Measurements from ENCODE around the gene RNASE13. TPM values are rescaled to one million over a fixed set of nuclear protein-coding genes. Genes with fewer than 3 reads are reported as not detected.

The RNASE13 gene
- total RNA-seq, 1 experiment from 2014 or later: not detected

GRCh38 chr14:21054123-21054767, 19.6 kb upstream of the RNASE13 start:
- CTCF ChIA-PET: interaction anchor here (1.4 kb wide), 1 partner anchor 39 kb away, joined by 4 read pairs; no protein-coding TSS in a partner anchor
- H3K36me3 Mint-ChIP-seq (ENCODE audit: insufficient read depth, unreplicated experiment): no peaks in the 10 kb centered on the region
- H3K9me3 Mint-ChIP-seq (ENCODE audit: low read depth, unreplicated experiment): no peaks in the 10 kb centered on the region
- no TSS peak for BruUV-seq (replicated peaks)
- TF ChIP-seq, protein P1, sequence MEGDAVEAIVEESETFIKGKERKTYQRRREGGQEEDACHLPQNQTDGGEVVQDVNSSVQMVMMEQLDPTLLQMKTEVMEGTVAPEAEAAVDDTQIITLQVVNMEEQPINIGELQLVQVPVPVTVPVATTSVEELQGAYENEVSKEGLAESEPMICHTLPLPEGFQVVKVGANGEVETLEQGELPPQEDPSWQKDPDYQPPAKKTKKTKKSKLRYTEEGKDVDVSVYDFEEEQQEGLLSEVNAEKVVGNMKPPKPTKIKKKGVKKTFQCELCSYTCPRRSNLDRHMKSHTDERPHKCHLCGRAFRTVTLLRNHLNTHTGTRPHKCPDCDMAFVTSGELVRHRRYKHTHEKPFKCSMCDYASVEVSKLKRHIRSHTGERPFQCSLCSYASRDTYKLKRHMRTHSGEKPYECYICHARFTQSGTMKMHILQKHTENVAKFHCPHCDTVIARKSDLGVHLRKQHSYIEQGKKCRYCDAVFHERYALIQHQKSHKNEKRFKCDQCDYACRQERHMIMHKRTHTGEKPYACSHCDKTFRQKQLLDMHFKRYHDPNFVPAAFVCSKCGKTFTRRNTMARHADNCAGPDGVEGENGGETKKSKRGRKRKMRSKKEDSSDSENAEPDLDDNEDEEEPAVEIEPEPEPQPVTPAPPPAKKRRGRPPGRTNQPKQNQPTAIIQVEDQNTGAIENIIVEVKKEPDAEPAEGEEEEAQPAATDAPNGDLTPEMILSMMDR (IDR thresholded peaks at IDR 0.05; ENCODE audit: unreplicated experiment): no peak
- H3K27ac Mint-ChIP-seq (ENCODE audit: unreplicated experiment): peak overlapping the region; percentile 23
- H3K27me3 Mint-ChIP-seq (ENCODE audit: unreplicated experiment): no peaks in the 10 kb centered on the region
- H3K4me1 Mint-ChIP-seq (ENCODE audit: low read depth, unreplicated experiment): peaks cover 21% of the 10 kb centered on the region
- peak; percentile 59 for DNase-seq
- intact Hi-C loops (cut with micrococcal nuclease; ENCODE audit: unreplicated experiment): no loop called here
- H3K4me3 Mint-ChIP-seq (ENCODE audit: low read depth, unreplicated experiment): no peak overlapping the region

DNA sequence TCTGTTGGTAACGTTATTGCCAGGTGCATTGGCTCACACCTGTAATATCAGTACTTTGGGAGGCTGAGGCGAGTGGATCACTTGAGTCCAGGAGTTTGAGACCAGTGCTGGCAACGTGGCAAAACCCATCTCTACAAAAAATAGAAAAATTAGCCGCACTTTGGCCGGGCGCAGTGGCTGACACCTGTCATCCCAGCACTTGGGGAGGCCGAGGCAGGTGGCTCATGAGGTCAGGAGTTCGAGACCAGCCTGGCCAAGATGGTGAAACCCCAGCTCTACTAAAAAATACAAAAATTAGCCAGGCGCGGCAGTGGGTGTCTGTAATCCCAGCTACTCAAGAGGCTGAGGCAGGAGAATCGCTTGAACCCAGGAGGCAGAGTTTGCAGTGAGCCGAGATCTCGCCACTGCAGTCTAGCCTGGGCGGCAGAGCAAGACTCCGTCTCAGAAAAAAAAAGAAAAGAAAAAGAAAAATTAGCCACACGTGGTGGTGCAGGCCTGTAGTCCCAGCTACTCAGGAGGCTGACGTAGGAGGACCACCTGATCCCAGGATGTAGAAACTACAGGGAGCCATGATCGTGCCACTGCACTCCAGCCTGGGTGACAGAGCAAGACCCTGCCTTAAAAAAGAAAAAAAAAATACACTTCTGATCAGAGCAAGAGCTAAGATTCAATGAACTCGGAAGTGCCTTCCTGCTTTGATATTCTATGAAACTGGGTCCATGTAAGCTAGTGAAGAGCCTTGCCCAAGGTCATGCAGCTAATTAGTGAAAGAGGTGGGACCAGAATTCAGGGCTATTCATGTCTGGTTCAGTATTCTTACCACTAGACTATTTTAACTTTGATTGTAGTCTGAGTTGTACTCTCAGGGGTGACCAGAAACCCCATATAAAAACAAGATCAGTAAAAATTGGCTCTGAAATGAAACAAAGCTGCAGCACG, 18.8 kb upstream of the RNASE13 start:
- Mint-ChIP-seq H3K9me3 (ENCODE audit: low read depth, unreplicated experiment) (no peaks in the 10 kb centered on the region), H3K36me3 (ENCODE audit: insufficient read depth, unreplicated experiment) (no peaks in the 10 kb centered on the region), H3K27ac (ENCODE audit: unreplicated experiment) (no peak overlapping the region), H3K27me3 (ENCODE audit: unreplicated experiment) (no peaks in the 10 kb centered on the region), H3K4me3 (ENCODE audit: low read depth, unreplicated experiment) (no peak overlapping the region), H3K4me1 (ENCODE audit: low read depth, unreplicated experiment) (peaks cover 21% of the 10 kb centered on the region)
- CTCF ChIA-PET: interaction anchor here (1.4 kb wide), 1 partner anchor 38 kb away, joined by 4 read pairs; no protein-coding TSS in a partner anchor
- intact Hi-C loops (cut with micrococcal nuclease; ENCODE audit: unreplicated experiment): no loop called here
- BruUV-seq (replicated peaks): no TSS peak
- DNase-seq: no peak
- TF ChIP-seq, protein P1 (IDR thresholded peaks at IDR 0.05; ENCODE audit: unreplicated experiment): no peak

- H3K27me3 Mint-ChIP-seq (ENCODE audit: unreplicated experiment): peaks cover 12% of the 10 kb centered on the region
- no peak overlapping the region for H3K27ac Mint-ChIP-seq (ENCODE audit: unreplicated experiment)
- CTCF ChIA-PET: no interaction called here
- BruUV-seq (replicated peaks): no TSS peak
- no peak for DNase-seq
- H3K36me3 Mint-ChIP-seq (ENCODE audit: insufficient read depth, unreplicated experiment): no peaks in the 10 kb centered on the region
- no peak overlapping the region for H3K4me3 Mint-ChIP-seq (ENCODE audit: low read depth, unreplicated experiment)
- intact Hi-C loops (cut with micrococcal nuclease; ENCODE audit: unreplicated experiment): no loop called here
- no peaks in the 10 kb centered on the region for H3K9me3 Mint-ChIP-seq (ENCODE audit: low read depth, unreplicated experiment)
- TF ChIP-seq, protein P1 (IDR thresholded peaks at IDR 0.05; ENCODE audit: unreplicated experiment): no peak
- peaks cover 20% of the 10 kb centered on the region for H3K4me1 Mint-ChIP-seq (ENCODE audit: low read depth, unreplicated experiment)
These were observed 16.0 kb upstream of the RNASE13 start for GRCh38 chr14:21050597-21050996.

- BruUV-seq (replicated peaks): no TSS peak
- Mint-ChIP-seq H3K36me3 (ENCODE audit: insufficient read depth, unreplicated experiment) (no peaks in the 10 kb centered on the region), H3K9me3 (ENCODE audit: low read depth, unreplicated experiment) (no peaks in the 10 kb centered on the region), H3K27ac (ENCODE audit: unreplicated experiment) (no peak overlapping the region), H3K27me3 (ENCODE audit: unreplicated experiment) (peaks cover 25% of the 10 kb centered on the region), H3K4me3 (ENCODE audit: low read depth, unreplicated experiment) (no peak overlapping the region), H3K4me1 (ENCODE audit: low read depth, unreplicated experiment) (peaks cover 10% of the 10 kb centered on the region)
- TF ChIP-seq, protein P1 (IDR thresholded peaks at IDR 0.05; ENCODE audit: unreplicated experiment): no peak
- no peak for DNase-seq
- intact Hi-C loops (cut with micrococcal nuclease; ENCODE audit: unreplicated experiment): loop anchor here (10.0 kb wide), 1 partner anchor 194 kb away; no protein-coding TSS in a partner anchor
- CTCF ChIA-PET: no interaction called here
These were observed 14.7 kb upstream of the RNASE13 start for GRCh38 chr14:21049271-21049673.
